Dermis blood vessel endothelial cell (primary cell): Measurements from ENCODE around the gene NCAPH2. TPM values are rescaled to one million over a fixed set of nuclear protein-coding genes. Genes with fewer than 3 reads are reported as not detected.
"Not testable (repeated sequence)": the region's sequence is repeated elsewhere in the genome, so short reads cannot be mapped to it uniquely, and the experiment has no call there.

ENCODE experiments used
- DNase-seq: peaks from one replicate; pipeline ENCODE4 v3.0.0; 2010
- total RNA-seq: library from RNA; depleted of rRNA; stranded (reverse); fragments of >200 nt; gene quantifications from 2 replicates; pipeline ENCODE4 v1.2.3, GENCODE V29; 2014

Gene NCAPH2
- total RNA-seq, 1 donor from 2014 or later = 30.1 TPM

DNA sequence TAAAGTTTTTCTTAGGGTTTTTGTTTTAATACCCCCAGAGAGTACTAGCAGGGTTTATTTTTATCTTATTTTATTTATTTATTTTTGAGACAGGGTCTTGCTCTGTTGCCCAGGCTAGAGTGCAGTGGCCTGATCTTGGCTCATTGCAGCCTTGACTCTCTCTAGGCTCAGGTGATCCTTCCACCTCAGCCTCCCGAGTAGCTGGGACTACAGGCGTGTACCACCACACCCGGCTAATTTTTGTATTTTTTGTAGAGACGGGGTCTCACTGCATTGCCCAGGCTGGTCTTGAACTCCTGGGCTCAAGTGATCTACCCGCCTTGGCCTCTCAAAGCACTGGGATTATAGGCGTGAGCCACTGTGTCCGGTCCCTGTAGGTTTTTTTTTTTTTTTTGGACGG lies 12.2 kb downstream of the NCAPH2 start:
- not testable (repeated sequence) for DNase-seq

GRCh38 chr22:50520826-50521453 lies 12.9 kb downstream of the NCAPH2 start:
- no peak for DNase-seq

GRCh38 chr22:50521710-50522109 lies 13.7 kb downstream of the NCAPH2 start:
- no peak for DNase-seq

- no peak for DNase-seq
These were observed 14.3 kb downstream of the NCAPH2 start for GRCh38 chr22:50522208-50522805.

DNA sequence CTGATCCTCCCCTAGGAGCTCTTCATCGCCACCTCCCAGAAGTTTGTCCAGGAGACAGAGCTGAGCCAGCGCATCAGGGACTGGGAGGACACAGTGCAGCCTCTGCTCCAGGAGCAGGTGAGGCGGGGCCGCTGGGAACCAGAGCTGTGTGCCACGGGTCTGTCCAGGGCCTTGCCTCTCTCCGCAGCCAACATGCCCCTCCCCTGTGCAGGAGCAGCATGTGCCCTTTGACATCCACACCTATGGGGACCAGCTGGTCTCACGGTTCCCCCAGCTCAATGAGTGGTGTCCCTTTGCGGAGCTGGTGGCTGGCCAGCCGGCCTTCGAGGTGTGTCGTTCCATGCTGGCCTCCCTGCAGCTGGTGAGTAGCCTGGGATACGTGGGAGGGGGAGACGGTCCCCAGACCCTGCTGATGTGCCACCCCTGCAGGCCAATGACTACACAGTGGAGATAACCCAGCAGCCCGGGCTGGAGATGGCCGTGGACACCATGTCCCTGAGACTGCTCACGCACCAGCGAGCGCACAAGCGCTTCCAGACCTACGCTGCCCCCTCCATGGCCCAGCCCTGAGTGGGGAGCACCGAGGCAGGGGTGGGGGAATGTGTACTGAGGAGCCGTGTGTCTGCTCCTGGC lies 14.9 kb downstream of the NCAPH2 start:
- no peak for DNase-seq

DNA sequence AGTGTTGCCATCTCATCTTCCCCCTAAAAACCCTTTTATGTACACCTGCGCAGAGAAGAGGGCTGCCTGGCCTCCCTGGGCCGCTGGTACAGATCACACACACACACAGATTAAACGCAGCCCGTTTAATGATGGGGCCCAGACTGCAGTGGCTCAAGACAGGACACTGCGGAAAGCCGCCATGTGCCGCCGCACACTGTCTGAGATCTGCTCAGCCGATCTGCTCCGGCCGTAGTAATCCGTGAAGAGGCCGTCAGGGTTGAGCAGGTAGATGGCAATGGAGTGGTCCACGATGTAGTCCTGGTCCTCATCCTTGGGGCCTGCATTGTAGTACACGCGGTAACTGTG lies 15.4 kb downstream of the NCAPH2 start:
- DNase-seq = no peak

- no peak for DNase-seq
These were observed 16.0 kb downstream of the NCAPH2 start for GRCh38 chr22:50523806-50524675.

- no peak for DNase-seq
These were observed 16.7 kb downstream of the NCAPH2 start for GRCh38 chr22:50524676-50525103.

DNA sequence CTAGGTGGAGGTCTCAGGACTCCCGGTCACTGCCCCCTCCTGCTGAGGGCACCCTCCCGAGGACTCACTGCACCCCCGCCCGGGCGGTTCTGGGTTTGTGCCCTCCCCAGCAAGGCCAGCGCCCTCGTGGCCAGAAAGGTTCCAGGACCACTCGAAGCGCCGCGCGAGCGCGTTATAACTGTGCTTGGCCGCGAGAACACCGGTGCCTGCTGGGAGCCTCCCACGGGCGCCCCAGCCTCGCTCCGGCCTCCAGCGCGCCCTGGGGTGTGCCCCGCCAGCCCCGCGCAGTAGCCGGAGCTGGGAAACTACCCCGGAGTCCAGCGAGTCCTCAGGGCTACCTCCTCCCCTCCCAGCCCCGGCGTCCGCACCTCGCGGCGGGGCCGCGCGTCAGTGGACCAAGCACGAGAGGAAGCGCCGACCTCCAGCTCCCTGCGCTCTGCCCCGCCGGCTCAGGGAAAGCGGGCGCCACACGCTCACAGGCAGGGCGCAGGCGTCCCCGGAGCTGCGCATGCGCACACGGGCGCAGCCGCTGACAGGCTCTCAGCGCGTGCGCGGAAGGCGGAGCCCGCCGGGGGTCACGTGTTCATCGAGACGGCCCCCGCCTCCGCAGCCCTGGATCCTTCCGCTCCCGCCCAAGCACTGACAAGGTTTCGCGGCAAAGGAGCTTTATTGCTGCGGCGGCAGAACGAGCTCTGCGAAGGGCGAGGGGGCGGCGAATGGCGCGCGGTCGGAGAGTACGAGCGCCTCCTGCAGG lies 17.3 kb downstream of the NCAPH2 start, which contains the start of gene SCO2:
Gene SCO2, minus strand, starts transcription at position 495 of the 754 bp plus-strand sequence. CDS start 1,187 bp downstream, outside the sequence.
- DNase-seq = peak; percentile 98

- DNase-seq = no peak
These were observed 17.8 kb downstream of the NCAPH2 start for GRCh38 chr22:50525858-50526107.

DNA sequence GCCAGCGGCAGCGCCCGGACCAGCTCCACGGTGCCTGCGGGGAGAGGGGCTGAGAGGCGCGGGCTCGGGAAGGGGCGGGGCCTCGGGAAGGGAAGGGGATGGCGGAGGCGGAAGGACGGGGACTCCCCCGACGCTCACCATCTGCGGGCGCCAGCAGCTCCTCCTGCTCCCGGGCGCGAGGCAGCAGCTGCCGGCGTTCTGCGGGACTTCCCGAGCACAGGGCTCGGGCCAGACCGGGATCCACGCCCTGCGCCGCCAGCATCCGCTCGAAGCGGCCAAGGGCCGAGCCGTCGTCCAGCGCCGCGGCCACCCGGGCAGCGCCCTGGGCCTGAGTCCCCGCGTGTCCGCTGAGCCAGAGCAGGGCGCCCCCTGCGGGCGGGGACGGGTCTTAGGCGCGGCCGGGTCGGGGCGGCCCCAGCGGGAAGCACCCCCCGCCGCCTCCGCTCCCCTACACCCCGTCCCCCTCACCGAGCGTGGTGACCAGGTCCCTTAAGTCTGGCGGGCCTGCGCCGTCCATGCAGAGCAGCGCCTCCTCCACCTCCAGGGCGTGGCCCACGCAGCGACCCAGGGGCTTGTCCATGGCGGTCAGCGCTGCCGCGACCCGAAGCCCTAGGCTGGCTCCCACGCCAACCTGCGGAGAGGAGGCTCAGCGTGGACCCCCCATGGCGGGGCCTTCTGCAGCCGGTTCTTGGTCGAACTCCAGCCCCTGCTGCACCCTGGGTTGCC lies 18.2 kb downstream of the NCAPH2 start:
- DNase-seq = peak; percentile 76

DNA sequence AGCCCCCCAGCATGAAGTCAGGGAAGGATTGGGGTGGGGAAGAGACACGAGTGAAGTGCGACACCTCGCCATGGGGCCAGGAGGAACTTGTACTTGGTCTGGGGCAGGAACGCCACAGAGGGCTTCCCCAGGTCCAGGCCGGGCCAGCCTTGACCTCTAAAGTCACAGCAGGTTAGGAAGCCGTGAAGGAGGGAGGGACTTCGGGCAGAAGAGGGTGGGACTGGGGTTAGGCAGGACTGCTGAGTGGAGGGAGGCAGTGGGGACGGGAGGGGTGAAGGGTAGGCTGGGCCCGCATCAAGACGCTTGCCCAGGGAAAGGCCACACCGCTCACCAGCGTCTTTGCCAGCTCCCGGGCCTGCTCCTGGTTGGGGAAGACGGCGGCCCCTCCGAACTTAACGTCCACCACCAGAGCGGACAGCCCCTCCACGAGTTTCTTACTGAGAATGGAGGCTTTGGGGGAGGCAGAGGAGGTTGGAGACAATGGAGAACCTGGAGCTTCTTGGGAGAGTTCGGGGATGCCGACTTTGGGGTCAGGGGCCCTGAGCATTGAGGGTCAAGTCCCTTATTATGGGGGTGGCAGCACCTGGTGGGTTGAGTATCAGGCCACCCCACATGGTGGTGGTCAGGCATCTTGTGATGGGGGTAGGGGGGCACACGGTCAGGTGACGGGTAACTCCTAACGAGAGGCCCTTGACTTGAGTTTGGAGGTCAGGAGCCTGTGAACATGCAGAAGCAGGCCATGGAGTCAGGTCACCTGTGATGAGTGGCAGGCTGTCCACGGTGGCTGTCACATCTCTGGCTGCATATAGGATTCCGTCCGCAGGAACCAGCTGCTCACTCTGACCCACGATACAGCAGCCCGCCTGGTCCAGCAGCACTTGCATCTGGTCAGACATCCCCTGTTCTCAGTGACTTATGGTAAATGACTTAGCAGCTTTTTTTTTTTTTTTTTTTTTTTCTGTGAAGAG lies 19.1 kb downstream of the NCAPH2 start:
- no peak for DNase-seq

- DNase-seq = no peak
These were observed 20.1 kb downstream of the NCAPH2 start for GRCh38 chr22:50527921-50528681.

DNA sequence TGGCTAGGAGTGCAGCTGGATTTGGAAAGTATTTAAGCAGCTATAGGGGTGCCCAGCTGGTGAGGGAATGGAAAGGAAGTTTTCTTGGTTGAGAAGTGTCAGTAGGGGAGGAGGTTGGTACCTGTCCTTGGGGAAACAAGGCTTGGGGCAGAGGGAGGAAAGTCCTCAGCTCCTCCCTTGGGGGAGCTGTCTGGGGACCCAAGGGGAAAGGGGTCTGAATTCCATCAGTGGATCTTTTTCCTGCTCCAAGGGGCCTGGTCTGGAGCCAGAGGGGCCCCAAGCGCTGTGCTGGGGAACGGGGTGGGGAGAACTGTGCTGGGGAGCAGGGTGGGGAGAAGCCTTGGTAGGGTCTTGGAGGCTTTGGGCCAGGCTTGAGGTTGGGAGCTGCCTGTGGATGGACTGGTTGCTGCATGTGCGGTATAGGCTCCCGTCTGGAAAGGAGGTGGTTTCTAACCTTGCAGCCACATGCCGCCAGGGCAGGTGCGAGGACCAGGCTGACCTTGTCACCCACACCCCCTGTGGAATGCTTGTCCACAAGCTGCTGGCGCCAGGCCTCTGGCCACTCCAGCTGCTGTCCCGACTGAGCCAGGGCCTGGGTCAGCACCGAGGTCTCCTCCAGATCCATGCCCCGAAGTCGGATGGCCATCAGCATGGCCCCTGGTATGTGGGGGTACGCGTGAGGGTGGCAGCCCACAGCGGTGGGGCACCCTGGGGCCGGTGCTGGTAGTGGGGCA lies 20.8 kb downstream of the NCAPH2 start:
- DNase-seq = no peak

DNA sequence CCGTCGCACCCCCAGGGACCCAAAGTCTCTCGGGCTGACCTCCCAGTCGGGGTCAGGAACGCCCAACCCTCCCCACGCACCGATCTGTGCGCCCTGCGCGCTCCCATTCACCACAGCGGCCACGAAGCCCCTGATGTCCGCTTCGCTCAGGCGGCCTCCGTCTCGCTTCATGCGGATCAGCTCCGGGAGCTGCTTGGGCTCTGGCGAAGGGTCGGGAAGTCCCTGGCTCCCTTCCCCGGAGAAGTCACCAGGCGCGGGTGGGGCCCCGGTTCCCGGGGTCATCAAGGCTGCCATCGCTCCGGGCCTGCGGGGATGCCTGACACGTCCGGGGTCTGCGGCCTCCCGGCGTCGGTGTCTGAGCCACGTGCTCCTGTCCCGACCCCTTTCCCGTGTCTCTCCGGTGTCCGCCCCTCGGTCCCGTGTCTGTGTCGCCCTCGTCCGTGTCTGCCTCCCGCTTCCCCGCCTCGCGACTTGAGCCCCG lies 21.4 kb downstream of the NCAPH2 start:
- DNase-seq = no peak

- DNase-seq = no peak
These were observed 22.0 kb downstream of the NCAPH2 start, which contains the start of gene TYMP for GRCh38 chr22:50529897-50530579. TSS of gene TYMP (minus strand) at chr22:50530012. CDS start at chr22:50529709, 303 bp downstream.

GRCh38 chr22:50530580-50530876 lies 22.5 kb downstream of the NCAPH2 start:
- no peak for DNase-seq

- DNase-seq = peak; percentile 68
These were observed 23.0 kb downstream of the NCAPH2 start for GRCh38 chr22:50530877-50531545.
